GM21423 (cell line): ENCODE results near the gene CFDP1.
A peak's percentile ranks its signal among the peaks of the same experiment; 100 is the strongest.
"Not testable (repeated sequence)": the region's sequence is repeated elsewhere in the genome, so short reads cannot be mapped to it uniquely, and the experiment has no call there.

Experiments used
- ATAC-seq: cut with Tn5 transposase; IDR thresholded peaks from one replicate; pipeline ENCODE4 v1.9.1; 2021; ENCODE audit warnings: mild to moderate bottlenecking, moderate library complexity; ENCODE audit not compliant: unreplicated experiment

The CFDP1 gene

DNA sequence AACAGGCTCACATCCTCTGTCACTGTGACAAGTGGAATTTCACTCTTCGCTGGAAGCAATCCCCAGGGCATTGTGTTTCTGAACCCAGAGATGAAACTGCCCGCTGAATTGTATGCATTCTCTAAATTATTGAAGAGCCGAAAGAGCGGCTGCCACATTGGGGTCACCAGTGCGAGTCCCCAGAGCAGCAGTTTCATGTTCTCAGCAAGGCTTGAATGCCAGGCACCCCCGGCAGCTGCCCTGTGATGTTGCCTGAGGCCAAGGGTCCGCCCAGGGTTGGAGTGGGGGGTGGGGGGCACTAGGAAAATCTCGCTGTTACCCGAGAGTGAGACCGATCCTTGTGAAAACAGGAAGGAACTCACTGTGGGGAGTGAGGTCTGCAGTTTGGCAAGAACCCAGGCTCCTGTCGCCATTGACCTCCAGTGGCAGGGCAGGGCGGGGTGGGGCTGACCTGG is 161.2 kb downstream of the CFDP1 start:
- peak; percentile 50 for ATAC-seq

DNA sequence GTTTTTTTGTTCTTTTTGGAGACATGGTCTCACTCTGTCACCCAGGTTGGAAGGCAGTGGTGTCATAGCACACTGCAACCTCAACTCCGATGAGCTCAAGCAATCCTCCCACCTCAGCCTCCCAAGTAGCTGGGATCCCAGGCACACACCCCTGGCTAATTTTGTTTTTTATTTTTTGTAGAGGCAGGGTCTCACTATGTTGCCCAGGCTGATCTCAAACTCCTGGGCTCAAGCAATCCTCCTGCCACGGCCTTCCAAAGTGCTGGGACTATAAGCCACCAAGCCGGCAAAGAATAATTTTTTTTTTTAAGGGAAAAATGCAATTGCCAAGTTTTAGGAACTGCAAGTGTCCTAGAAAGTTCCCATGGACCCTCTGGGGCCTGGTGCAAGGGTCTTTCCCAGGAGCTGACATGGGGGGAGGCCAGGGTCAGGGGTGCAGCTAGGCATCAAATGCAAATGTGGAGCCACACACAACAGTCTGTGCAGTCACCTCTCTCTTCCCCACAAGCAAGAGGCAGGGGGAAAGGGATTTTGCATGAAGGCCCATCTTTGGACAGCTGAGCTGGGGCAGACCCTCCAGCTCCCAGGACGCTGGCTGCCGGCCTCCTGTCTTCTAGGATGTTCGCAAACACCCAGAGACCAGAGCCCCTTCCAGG is 161.7 kb downstream of the CFDP1 start:
- peak; percentile 18 for ATAC-seq

- ATAC-seq = not testable (repeated sequence)
Observed at GRCh38 chr16:75269358-75269757, 163.9 kb downstream of the CFDP1 start.

DNA sequence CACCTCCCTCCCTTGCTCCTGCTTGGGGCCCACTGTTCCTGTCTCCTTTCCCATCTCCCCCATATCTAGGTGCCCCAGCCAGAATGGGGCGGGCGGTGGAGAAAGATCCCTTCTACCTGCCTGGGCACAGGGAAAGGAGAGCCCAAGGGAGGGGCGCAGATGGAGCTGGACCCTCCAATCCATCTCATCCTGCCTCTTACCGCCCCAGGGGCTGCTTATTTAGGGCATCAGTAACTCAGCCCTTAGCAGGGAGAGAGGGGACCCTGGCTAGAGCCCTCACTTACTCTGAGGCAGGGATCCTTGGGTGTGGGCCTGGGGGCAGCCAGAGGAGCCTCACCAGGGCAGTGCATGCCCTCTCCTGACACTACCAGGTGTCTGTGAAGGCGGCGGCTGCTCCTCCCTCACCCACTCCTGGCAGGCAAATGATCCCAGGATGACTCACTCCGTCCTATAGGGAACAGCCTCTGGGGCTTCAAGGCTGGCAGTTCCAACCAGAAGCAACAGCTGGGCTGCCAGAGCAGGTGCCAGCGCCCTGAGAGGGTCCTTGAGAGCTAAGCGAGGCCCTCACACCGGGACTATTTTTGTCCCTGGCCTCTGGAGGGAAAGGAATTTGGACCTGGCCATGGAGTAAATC is 165.6 kb downstream of the CFDP1 start:
- no peak for ATAC-seq

- no peak for ATAC-seq
Observed at GRCh38 chr16:75266738-75267630, 166.3 kb downstream of the CFDP1 start.

DNA sequence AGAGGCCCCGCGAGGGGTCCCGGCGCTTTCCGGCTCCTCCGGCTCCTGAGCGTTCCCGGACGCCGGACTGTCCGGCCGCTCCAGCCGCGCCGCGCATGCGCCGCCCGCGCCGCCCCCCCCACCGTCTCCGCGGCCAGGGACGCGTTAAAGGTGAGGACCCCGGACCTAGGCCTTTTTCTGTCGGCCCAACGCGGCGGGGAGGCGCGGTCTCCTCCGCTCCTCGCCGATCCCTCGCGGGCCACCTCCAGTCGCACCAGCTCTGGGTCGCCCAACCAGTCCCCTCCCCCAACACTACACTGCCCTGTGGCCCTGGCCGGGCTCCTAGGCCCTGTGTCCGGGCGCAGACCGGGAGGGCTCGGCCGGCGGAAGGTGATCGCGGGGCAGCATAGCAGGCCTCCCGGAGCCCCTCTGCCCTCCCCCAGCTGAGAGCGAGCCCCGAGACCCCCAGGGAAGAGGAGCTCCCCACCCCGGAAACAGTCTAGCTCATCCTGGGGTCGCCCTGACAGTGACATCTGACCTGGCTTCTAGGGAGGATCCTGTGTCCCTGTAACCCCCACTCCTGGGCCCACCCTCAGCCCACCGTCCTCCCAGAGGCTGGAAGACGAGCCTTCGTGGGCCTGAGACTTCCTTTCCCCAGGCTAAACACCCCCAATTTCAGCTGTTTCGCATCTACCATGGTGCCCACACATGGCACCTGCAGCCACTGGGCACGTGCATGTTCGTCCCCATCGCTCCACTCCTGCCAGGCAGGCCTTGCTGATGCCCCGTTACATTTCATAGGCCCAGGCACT is 167.2 kb downstream of the CFDP1 start:
- peak; percentile 63 for ATAC-seq

DNA sequence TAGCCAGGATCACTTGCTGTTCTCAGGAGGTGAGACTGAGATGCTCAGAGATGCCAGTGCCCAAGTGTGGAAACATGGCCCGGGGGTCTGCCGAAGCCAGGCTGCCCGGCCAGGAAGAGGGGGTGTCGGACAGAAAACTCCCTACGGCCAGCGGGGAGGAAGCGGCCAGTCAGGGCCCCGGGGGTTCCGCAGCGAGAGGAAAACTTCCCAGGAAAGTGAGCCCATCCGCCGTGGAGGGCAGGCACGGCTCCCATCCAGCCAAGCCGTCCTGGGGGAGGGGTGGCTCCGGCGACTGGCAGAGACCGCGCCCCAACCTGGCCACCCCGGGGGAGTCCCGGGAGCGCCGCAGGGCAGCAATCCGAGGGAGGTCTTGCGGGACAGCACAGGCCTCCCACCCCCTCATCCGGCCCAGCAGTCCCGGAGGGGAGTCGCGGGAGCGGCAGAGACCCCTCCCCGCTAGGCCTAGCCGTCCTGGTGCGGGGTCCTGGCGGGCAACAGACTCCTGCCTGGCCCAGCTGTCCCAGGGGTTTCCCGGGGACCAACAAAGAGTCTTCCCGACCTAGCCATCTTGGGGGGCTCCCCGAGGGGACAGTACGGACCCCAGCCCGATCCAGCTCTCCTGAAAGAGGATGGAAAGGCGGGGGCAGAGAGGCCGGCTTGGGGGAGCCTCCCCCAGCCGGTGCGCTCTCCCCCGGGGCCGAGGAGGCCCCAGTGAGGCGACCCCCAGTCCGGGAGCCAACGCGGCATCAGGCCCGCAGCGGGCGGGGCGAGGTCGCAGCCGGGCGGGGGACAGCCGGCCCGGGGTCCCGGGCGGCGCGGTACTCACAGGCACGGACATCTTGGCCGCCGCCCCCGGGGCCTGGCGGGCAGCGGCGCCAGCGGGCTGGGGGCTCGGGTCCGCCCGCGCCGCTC is 168.0 kb downstream of the CFDP1 start:
- ATAC-seq = peak; percentile 26

DNA sequence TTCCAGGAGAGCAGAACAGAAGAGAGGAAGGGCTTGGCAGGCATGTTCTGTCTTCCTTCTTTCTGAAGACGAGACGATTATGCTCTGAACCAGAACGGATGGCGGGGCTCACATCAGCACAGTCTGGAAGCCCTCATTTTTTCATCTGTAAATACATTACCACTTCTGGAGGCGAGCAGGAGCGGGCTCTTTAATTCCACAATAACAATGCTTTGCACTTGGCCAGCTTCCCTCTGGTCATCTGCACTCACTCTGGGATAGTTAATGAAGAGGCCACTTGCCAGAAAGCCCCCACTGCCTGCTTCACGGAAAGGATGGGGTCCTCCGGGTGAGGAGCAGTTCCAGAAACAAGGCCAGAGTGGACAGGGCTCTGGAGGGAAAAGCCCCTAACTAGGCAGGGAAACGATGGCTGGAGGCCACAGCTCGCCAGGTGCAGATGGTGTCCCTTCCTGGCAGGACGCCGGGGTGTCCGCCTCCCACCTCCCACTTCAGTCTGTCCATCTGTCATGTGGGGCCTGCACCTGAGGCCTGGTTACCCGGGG is 168.8 kb downstream of the CFDP1 start:
- no peak for ATAC-seq

DNA sequence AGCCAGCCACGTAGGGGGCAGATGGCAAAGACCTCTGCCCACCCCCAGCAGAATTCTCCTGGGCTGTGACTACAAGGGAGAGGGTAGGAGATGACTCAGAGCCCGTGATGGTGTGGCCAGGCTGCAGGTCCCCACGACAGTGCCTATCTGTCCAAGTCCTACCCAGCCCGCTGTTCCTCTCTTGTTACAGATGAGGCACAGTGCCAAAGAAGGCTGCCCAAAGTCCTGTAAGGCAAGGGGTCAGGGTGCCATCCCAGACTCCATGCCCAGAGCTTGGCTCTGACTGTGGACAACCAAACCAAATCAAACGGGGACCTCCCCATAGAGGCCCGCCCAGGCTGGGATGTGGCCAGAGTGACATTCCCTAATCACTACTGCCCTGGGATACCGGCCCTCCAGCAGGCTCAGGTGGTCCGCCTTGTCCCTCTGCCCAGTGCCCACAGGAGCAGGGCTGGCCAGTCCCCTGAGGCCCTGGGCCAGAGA is 169.3 kb downstream of the CFDP1 start:
- no peak for ATAC-seq

GRCh38 chr16:75263291-75263962 is 169.9 kb downstream of the CFDP1 start:
- no peak for ATAC-seq

DNA sequence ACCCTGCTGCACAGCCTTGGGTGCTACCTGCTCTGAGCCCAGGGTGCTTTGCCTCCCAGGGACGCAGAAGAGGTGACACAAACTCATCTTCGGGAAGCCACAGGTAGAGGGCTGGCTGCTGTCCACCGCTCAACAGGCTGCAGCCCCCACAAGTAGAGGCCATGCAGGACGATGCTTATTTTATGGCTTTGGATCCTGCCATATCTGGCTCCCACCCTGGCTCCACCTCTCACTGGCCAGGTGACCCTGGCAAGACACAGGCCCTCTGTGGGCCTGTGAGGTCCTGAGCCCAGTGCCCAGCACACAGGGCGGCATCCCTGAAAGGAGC is 170.5 kb downstream of the CFDP1 start:
- no peak for ATAC-seq

DNA sequence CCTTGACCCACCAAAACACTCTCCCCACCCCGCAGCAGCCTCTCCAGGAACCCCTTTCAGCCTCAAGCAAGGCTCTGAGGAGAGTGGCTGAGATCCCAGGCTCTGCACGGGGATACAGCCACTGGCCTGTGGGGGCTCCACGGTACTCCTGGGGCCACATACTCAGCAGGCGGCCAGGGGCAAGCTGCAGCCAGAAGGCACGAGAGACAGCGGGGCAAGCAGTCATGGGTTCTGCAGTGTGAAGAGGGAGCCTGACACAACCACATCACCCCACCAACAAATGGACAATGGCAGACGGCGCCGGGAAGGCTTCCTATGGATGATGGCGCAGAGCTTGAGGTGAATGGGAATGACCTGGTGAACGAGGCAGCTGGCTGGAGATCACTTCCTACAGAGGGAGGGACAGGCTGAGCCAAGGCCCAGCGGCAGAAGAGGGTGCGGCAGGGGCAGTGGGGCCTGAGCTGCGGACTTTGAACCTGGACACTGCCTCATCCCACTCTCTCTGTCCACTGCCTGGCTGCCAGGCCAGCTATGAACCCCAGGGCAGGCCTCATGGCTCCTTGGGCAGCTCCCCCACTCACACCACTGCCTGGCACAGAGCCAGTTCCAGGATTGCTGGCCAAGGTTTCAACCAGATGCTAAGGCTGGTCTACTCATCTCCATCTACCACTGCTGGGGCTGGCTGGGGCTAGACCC is 171.1 kb downstream of the CFDP1 start:
- ATAC-seq = no peak

GRCh38 chr16:75261590-75262078 is 171.7 kb downstream of the CFDP1 start:
- ATAC-seq = no peak

DNA sequence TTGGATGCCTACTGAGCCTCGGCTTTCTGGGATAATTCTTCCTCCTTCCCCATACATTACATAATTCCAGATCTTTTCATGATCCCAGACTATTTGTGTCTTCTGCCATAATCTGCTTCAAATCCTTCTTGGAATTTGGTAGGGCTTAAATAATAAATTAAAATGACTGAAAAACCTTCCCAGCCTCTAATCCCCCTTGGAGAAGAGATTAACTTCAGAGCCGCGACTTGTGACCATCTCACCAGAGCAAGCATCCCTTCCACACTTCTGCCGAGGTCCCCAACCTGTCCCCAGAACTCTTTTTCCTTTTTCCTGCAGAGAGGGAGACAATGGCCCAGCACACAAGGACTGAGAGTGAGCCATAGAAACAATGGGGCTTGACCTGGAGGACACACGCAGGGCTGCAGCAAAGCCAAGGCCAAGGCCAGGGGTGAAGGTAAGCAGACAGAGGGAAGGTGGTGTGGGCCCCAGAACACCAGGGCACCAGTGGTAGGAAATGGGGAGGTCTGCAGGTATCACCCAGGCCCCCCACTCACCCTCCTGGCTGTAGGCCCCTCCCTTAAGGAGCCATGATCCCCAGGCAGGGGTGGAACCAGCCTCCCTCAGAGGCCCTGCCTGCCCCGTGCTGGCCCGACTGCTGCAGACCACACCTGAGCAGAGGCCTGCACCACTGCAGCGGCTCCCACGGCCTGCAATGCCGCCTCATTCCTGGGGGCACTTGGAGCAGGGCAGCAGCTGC is 172.3 kb downstream of the CFDP1 start:
- no peak for ATAC-seq

DNA sequence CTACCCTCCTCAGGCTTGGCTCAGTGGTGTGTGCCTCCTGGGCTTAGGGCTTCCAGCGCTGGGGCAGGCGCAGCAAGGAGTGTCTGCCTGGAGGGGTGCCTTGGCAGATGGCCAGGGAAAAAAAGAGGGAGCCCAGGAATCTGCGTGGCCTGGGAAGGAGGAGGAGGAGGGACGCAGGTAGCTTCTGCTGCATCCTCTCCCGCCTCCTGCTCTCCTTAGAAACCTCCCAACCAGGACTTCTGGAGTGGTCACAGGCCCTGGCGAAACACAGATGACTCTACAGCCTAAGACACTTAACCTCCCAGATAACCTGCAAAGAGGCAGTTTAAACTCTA is 174.5 kb downstream of the CFDP1 start:
- no peak for ATAC-seq

GRCh38 chr16:75257886-75258806 is 175.2 kb downstream of the CFDP1 start:
- no peak for ATAC-seq
